Tibial artery (tissue), 4 donors: ENCODE results near the gene EMP2.

ENCODE experiments used
- DNase-seq, 2 donors: peaks; one replicate each; pipeline ENCODE4 v3.0.0-alpha.2; 2019
- H3K27ac ChIP-seq, 2 donors: fragments of 200-600 bp; sonication (generic) in 1 of 2; 1 replicate in 1 of 2; 2 replicates in 1 of 2; pipeline ENCODE4 v1.5.1; 2018 to 2019; ENCODE audit warnings: mild to moderate bottlenecking in 1 of 2
- H3K27me3 ChIP-seq, 2 donors: fragments of 200-600 bp; sonication (generic) in 1 of 2; one replicate each; pipeline versions ENCODE4 v1.5.1 to v1.6.0; 2016 to 2019
- H3K36me3 ChIP-seq, 3 donors: fragments of 200-600 bp; sonication (generic) in 2 of 3; one replicate each; pipeline ENCODE4 v1.5.1; 2016 to 2019; ENCODE audit warnings: mild to moderate bottlenecking in 2 of 3
- H3K4me1 ChIP-seq, 4 donors: fragments of 200-600 bp; sonication (generic) in 2 of 4; 1 replicate in 3 of 4; 2 replicates in 1 of 4; pipeline ENCODE4 v1.5.1; 2016 to 2019
- H3K4me3 ChIP-seq, 2 donors: fragments of 200-600 bp; sonication (generic) in 1 of 2; 1 replicate in 1 of 2; 2 replicates in 1 of 2; pipeline ENCODE4 v1.5.1; 2018 to 2019; ENCODE audit warnings: mild to moderate bottlenecking in 2 of 2
- H3K9me3 ChIP-seq, 3 donors: fragments of 200-600 bp; sonication (generic) in 1 of 3; one replicate each; pipeline ENCODE4 v1.5.1; 2016 to 2019
- intact Hi-C: fragments of 100-400 bp; cut with DNase I; formaldehyde crosslinking; loops from one replicate; pipeline ENCODE4 v1.15.0; 2023; ENCODE audit warnings: low total_unique reads
- TF ChIP-seq, protein P1 (sequence below), 2 experiments: fragments of 200-600 bp in 1 of 2; fragments of 450-650 bp in 1 of 2; IDR thresholded peaks; one replicate each; pipeline ENCODE4 v1.5.1; 2017 to 2019; ENCODE audit warnings: antibody characterized with exemption in 2 of 2, mild to moderate bottlenecking in 1 of 2, moderate library complexity in 1 of 2

The EMP2 gene

GRCh38 chr16:10579965-10580882, at the start of gene EMP2:
EMP2 (minus strand) TSS chr16:10580598; CDS start chr16:10547617, 32,981 bp downstream.
- Histone ChIP-seq H3K4me1 (peaks cover 0 to 52% (median 32%) of the 10 kb centered on the region in 4 donors), H3K36me3 (no peaks in the 10 kb centered on the region), H3K4me3 (peak within 1 kb of the TSS; percentile 94 to 99), H3K9me3 (no peaks in the 10 kb centered on the region), H3K27ac (peak within 1 kb of the TSS; percentile 97), H3K27me3 (no peaks in the 10 kb centered on the region)
- DNase-seq = peak; percentile 78 to 94
- intact Hi-C loops = loop anchor here (1.0 kb wide), 2 partner anchors 164 to 338 kb away; no protein-coding TSS in a partner anchor
- TF ChIP-seq, protein P1, sequence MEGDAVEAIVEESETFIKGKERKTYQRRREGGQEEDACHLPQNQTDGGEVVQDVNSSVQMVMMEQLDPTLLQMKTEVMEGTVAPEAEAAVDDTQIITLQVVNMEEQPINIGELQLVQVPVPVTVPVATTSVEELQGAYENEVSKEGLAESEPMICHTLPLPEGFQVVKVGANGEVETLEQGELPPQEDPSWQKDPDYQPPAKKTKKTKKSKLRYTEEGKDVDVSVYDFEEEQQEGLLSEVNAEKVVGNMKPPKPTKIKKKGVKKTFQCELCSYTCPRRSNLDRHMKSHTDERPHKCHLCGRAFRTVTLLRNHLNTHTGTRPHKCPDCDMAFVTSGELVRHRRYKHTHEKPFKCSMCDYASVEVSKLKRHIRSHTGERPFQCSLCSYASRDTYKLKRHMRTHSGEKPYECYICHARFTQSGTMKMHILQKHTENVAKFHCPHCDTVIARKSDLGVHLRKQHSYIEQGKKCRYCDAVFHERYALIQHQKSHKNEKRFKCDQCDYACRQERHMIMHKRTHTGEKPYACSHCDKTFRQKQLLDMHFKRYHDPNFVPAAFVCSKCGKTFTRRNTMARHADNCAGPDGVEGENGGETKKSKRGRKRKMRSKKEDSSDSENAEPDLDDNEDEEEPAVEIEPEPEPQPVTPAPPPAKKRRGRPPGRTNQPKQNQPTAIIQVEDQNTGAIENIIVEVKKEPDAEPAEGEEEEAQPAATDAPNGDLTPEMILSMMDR (IDR thresholded peaks at IDR 0.05) = peak; percentile 52 to 66

DNA sequence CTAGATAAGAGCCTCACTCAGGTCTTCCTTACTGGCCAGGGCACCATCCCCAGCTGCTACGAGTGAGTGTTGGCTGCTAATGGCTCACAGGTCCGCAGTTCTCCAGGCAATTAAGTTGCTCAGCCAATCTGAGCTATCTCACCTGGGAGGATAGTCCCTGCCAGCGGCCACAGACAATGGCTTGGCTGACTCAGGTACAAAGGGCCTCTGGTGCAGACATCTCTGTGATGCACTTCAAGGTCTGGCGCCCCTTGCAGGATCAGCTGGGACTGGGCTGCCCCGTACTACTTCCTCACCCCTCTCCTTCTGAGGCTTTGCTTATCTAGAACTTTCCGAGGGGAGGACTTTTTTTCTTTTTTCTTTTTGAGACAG, 49.2 kb upstream of the EMP2 start:
- Histone ChIP-seq H3K36me3 (no peaks in the 10 kb centered on the region), H3K4me3 (no peak overlapping the region), H3K9me3 (peaks cover 0 to 4% (median 0%) of the 10 kb centered on the region in 3 donors), H3K4me1 (no peaks in the 10 kb centered on the region), H3K27ac (no peak overlapping the region), H3K27me3 (peaks cover 0 to 7% of the 10 kb centered on the region in 2 donors)
- intact Hi-C loops = no loop called here
- no peak for DNase-seq
- TF ChIP-seq, protein P1 (IDR thresholded peaks at IDR 0.05) = no peak

DNA sequence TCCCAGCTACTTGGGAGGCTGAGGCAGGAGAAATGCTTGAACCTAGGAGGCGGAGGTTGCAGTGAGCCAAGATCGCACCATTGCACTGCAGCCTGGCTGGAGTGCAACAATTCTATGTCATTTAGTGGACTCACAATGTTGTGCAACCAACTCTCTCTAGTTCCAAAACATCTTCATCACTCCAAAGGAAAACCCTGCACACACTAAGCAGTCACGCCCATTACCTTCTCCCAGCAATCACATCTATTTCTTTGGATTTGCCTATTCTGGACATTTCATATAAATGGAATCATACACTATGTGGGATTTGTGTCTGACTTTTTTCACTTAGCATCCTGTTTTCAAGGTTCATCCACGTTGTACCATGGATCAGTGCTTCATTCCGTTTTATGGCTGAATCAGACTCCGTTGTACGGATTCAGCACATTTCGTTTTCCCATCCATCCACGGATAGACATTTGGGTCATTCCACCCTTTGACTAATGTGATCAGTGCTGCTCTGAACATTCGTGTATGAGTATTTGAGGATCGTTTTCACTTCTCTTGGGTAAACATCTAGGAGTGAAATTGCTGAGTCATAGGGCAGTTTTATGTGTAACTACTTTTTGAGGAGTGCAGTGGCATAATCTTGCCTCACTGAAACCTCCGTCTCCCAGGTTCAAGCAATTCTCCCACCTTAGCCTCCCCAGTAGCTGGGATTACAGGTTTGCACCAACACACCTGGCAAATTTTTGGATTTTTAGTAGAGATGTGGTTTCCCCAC, 45.4 kb upstream of the EMP2 start:
- no peak for DNase-seq
- Histone ChIP-seq H3K36me3 (no peaks in the 10 kb centered on the region), H3K4me1 (no peaks in the 10 kb centered on the region), H3K27ac (no peak overlapping the region), H3K9me3 (no peaks in the 10 kb centered on the region), H3K4me3 (no peak overlapping the region), H3K27me3 (peaks cover 0 to 4% of the 10 kb centered on the region in 2 donors)
- intact Hi-C loops = no loop called here
- TF ChIP-seq, protein P1 (IDR thresholded peaks at IDR 0.05) = no peak

DNA sequence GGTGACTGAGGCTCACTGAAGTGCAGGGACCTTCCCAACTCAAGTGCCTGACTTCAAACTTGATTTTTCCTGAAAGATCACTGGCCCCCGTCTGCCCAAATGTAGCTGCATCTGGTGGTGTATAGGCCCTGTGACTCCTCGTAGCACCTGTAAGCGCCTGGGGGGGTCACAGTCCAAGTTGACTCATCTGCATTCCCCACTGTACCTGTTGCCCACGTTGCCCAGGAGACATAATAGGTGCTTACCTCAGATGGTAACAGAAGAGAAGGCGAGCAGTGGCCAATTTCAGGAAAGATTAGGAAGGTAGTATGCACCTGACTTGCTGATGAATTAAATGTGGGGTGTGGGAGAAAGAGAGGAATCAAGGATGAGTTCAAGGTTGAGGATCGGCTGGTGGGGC, 44.1 kb upstream of the EMP2 start:
- no peaks in the 10 kb centered on the region for H3K9me3 ChIP-seq
- H3K27me3 ChIP-seq = peaks cover 0 to 10% of the 10 kb centered on the region in 2 donors
- TF ChIP-seq, protein P1 (IDR thresholded peaks at IDR 0.05) = no peak
- intact Hi-C loops = no loop called here
- H3K4me1 ChIP-seq = peaks cover 0 to 2% (median 0%) of the 10 kb centered on the region in 4 donors
- DNase-seq = no peak
- no peaks in the 10 kb centered on the region for H3K36me3 ChIP-seq
- H3K27ac ChIP-seq = no peak overlapping the region
- H3K4me3 ChIP-seq = no peak overlapping the region

GRCh38 chr16:10623059-10623458, 42.7 kb upstream of the EMP2 start:
- intact Hi-C loops = no loop called here
- Histone ChIP-seq H3K4me3 (no peak overlapping the region), H3K9me3 (no peaks in the 10 kb centered on the region), H3K27ac (no peak overlapping the region), H3K36me3 (no peaks in the 10 kb centered on the region), H3K4me1 (peaks cover 0 to 16% (median 0%) of the 10 kb centered on the region in 4 donors), H3K27me3 (peaks cover 0 to 16% of the 10 kb centered on the region in 2 donors)
- TF ChIP-seq, protein P1 (IDR thresholded peaks at IDR 0.05) = no peak
- no peak for DNase-seq
